Measurements from ENCODE around the gene ITGA5.
A peak's percentile ranks its signal among the peaks of the same experiment; 100 is the strongest.

ITGA5 gene

DNA sequence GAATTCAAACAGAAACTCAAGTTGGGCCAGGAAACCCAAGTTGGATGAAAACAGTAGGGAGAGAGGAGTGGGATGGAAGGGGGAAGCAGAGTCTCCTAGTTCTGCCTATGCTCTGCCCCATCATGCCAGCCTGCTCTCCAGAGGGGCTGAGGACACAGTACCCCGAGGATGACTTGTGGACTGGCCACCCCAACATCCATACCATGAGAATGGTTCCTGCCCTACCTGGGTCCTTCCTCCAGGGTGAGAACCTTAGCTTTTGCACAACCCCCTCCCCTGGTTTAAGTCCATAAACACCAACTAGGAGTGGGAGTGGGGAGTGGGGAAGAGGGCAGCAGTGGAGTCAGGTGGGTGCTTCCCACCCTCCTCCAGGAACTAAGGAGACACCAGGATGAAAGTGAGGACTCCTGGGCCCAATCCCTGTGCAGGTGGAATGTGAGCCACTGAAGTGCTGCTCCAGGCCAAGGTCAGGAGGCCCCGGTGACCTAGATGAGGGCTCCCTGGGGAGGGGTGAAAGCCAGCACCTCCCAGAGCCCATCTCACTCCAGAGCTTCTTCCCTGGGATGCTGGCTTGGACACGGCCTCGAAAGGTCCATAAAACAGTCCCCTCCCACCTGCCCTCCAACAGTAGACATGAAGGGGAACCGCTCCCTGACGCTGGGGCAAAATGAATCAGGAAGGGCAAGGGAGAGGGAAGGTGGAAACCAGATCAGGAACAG lies 41.1 kb downstream of the ITGA5 start:
- TF ChIP-seq CTCF (IDR thresholded peaks at IDR 0.05): no peak
- no peaks in the 10 kb centered on the region for H3K9me3 ChIP-seq (ENCODE audit: control insufficient read depth, low read length)
- no peak overlapping the region for H2AFZ ChIP-seq
- peaks cover 2% of the 10 kb centered on the region for H3K79me2 ChIP-seq
- no peaks in the 10 kb centered on the region for H3K27me3 ChIP-seq (ENCODE audit: control insufficient read depth, insufficient read depth, low read length)
- H3K4me2 ChIP-seq (ENCODE audit: low read length): peak overlapping the region; percentile 94
- H3K4me3 ChIP-seq (ENCODE audit: low read depth, low read length): peak overlapping the region; percentile 54
- H3K9ac ChIP-seq: no peak overlapping the region
- H3K4me1 ChIP-seq: peaks cover 10% of the 10 kb centered on the region
- H3K36me3 ChIP-seq (ENCODE audit: control insufficient read depth, insufficient read depth, low read length): no peaks in the 10 kb centered on the region
- no peak overlapping the region for H3K27ac ChIP-seq

- H3K9me3 ChIP-seq (ENCODE audit: control insufficient read depth, low read length): no peaks in the 10 kb centered on the region
- H3K79me2 ChIP-seq: peaks cover 2% of the 10 kb centered on the region
- H2AFZ ChIP-seq: no peak overlapping the region
- H3K27me3 ChIP-seq (ENCODE audit: control insufficient read depth, insufficient read depth, low read length): no peaks in the 10 kb centered on the region
- no peak for TF ChIP-seq CTCF (IDR thresholded peaks at IDR 0.05)
- H3K4me3 ChIP-seq (ENCODE audit: low read depth, low read length): no peak overlapping the region
- H3K27ac ChIP-seq: no peak overlapping the region
- no peak overlapping the region for H3K4me2 ChIP-seq (ENCODE audit: low read length)
- peaks cover 14% of the 10 kb centered on the region for H3K4me1 ChIP-seq
- no peak overlapping the region for H3K9ac ChIP-seq
- no peaks in the 10 kb centered on the region for H3K36me3 ChIP-seq (ENCODE audit: control insufficient read depth, insufficient read depth, low read length)
Measured at GRCh38 chr12:54377007-54377406, 42.1 kb downstream of the ITGA5 start.

DNA sequence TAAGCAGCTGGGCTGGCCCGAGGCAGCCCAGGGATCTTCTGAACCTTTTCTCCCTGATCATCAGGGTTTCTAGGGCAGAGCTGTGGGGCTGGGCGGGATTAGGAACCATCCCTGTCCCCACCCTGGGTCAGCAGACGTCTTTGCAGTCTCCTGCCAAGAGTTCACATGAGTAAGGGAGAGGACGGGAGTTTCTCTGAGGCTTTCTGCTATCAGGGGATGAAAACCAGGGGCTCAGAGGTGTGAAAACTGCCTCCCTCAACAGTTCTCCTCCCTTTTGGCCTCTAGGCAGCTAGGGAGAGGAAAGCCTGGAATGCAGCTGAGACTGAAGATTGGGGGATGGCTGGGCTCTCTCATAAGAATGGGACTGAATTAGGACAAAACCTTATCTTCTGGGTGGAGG lies 42.5 kb downstream of the ITGA5 start:
- Histone ChIP-seq H3K36me3 (ENCODE audit: control insufficient read depth, insufficient read depth, low read length) (no peaks in the 10 kb centered on the region), H3K9me3 (ENCODE audit: control insufficient read depth, low read length) (no peaks in the 10 kb centered on the region), H3K9ac (no peak overlapping the region), H3K27me3 (ENCODE audit: control insufficient read depth, insufficient read depth, low read length) (no peaks in the 10 kb centered on the region), H3K4me2 (ENCODE audit: low read length) (no peak overlapping the region), H3K4me3 (ENCODE audit: low read depth, low read length) (no peak overlapping the region), H2AFZ (no peak overlapping the region), H3K27ac (no peak overlapping the region), H3K4me1 (peaks cover 19% of the 10 kb centered on the region), H3K79me2 (peaks cover 2% of the 10 kb centered on the region)
- no peak for TF ChIP-seq CTCF (IDR thresholded peaks at IDR 0.05)

DNA sequence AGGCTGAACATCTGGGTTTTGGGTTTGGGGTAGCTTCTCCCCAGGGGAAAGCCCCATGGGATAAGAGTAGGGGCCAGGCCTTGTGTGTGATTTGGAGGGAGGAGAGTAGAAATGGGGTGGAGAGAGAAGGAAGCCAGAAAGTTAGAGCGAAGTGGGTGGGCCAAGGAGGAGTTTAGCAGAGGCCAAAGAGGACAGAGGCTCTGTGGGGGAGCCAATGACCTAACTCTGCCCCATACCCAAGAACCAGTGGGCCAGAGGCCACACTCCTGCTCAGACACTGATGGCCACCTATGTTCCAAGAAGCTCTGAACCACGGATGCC lies 43.8 kb downstream of the ITGA5 start:
- Histone ChIP-seq H3K36me3 (ENCODE audit: control insufficient read depth, insufficient read depth, low read length) (no peaks in the 10 kb centered on the region), H3K9me3 (ENCODE audit: control insufficient read depth, low read length) (no peaks in the 10 kb centered on the region), H3K4me1 (peaks cover 20% of the 10 kb centered on the region), H3K79me2 (peaks cover 2% of the 10 kb centered on the region), H3K9ac (no peak overlapping the region), H3K4me3 (ENCODE audit: low read depth, low read length) (no peak overlapping the region), H3K27me3 (ENCODE audit: control insufficient read depth, insufficient read depth, low read length) (no peaks in the 10 kb centered on the region), H3K27ac (no peak overlapping the region), H3K4me2 (ENCODE audit: low read length) (peak overlapping the region; percentile 16), H2AFZ (no peak overlapping the region)
- no peak for TF ChIP-seq CTCF (IDR thresholded peaks at IDR 0.05)

All from parathyroid adenoma (tissue), 2 donors.